Limb (tissue), 2 donors: ENCODE measurements around the gene HOXA3.

Experiments
- DNase-seq, 2 donors: peaks; one replicate each; pipeline ENCODE4 v3.0.0-alpha.2; 2016; ENCODE audit errors: extremely low spot score in 2 of 2

HOXA3 gene

GRCh38 chr7:27157702-27158431, 5.5 kb upstream of the HOXA3 start:
- peak in 1 of 2 donors; percentile 59 for DNase-seq

DNA sequence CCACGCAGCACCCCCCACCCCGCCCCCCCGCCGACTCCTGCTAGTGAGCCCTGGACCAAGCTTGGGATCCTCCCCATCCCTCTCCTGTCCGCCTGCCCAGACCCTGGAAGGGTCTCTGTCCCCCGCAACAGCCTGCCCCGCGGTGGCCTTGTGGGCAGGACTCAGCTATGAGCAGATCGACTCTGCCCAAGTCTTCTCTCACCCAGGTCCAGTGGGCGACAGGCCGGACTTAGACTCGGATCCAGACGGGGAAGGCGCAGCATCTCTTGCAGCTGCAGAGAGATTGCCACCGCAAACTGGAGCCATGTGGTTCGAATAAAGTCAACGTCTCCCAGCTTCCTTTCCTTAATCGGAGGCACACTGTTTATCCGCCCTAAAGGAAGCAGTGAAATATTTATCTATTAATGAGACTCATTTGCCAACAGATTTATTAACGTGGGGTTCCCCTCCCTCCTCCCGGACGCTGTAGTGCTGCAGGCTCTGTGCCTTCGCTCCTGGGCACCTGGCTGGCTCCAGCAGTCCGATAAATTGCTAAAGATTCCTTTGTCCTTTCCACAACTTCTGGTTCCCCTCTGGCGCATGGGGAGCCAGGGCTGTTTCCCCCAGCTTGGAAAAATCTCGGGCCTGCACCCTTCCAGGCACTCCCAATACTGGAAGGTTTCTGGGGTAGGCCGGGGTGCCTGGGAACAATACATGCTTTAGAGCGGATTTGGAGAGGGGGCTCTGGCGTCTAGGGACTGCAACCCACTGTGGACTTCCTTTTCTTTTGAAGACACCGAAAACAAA, 4.7 kb upstream of the HOXA3 start:
- no peak for DNase-seq

- peak; percentile 86 to 92 for DNase-seq
Observed at GRCh38 chr7:27156508-27156898, 4.1 kb upstream of the HOXA3 start, which contains the start of gene HOXA7. Gene HOXA7 (minus strand): TSS chr7:27156675. CDS start chr7:27156545, 130 bp downstream.

DNA sequence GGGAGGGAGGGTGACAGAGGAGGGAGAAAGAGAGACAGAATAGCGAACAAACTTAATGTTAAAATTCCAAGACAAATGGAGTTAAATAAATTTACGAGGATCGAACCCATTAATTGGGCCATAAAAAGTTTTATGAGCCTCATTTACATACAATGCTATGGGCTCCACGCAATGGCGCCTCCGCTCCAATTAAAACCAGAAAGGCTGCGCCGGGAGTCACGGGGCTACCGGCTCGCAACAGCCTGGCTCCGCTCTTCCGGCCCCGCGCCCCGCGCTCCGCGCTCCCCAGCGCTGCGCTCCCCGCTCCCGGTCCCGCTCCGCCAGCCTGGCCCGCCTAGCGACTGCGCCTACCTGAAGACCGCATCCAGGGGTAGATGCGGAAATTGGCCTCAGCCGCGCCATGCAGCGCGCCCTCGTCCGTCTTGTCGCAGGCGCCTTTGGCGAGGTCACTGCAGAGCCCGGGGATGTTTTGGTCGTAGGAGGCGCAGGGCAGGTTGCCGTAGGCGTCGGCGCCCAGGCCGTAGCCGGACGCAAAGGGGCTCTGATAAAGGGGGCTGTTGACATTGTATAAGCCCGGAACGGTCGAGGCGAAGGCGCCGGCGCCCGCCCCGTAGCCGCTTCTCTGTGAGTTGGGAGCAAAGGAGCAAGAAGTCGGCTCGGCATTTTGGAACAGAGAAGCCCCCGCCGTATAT, 3.6 kb upstream of the HOXA3 start:
- DNase-seq = no peak

- DNase-seq = peak in 1 of 2 donors; percentile 65
Observed at GRCh38 chr7:27154901-27155815, 2.8 kb upstream of the HOXA3 start.

DNA sequence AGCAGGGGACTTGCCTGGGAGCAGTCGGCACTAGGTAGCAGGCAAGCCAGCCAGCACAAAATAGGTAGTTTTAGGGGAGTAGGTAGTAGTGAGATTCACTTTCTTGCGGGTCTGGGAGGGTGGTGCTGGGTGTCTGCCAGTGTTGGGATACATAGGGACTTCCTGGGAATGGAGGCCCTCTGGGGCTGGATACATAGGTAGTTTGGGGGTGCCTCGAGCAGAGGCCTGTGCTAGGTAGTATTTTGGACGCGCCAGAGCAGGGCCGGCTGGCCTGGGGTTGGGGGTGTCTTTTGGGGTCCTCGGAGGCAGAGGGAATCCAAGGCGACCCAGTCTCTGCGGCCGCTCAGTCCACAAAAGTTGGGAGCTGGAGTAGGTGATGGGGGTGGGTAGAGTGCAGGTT, 2.0 kb upstream of the HOXA3 start:
- peak in 1 of 2 donors; percentile 40 for DNase-seq

GRCh38 chr7:27153526-27153925, 1.1 kb upstream of the HOXA3 start:
- peak in 1 of 2 donors; percentile 37 for DNase-seq

DNA sequence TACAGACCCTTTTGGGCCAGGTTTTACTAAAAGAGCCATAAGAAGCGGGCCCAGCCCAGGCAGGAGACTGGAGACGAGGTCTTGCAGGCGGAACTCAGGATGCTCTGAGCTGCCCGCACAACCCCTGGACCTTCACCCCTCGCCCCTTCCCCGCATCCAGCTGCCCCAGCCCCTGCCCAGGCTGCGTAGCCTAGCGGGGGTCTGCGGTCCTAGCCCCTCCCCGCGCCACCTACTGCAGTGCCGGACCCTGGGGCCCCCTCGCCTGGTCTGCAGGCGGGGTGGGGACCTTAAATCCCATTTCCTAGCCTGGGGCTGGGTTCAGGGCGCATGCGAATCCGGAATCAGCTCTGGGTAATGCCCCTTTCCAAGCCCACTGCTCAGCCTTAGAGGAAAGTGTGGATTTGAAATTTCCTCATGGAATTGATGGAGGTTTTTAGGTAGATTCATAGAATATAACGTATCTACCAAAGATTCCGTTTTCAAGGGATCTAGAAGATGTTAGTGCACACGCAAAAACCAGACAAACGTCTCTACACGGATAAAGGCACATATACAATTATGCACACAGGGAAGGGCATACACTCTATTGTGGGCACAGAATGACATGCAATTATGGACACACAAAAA, 546 bp upstream of the HOXA3 start:
- DNase-seq = no peak

GRCh38 chr7:27151341-27151930, 947 bp downstream of the HOXA3 start:
- DNase-seq = peak in 1 of 2 donors; percentile 71

- peak; percentile 84 to 92 for DNase-seq
Observed at GRCh38 chr7:27150568-27151340, 1.6 kb downstream of the HOXA3 start.

- no peak for DNase-seq
Observed at GRCh38 chr7:27149842-27150567, 2.4 kb downstream of the HOXA3 start.

DNA sequence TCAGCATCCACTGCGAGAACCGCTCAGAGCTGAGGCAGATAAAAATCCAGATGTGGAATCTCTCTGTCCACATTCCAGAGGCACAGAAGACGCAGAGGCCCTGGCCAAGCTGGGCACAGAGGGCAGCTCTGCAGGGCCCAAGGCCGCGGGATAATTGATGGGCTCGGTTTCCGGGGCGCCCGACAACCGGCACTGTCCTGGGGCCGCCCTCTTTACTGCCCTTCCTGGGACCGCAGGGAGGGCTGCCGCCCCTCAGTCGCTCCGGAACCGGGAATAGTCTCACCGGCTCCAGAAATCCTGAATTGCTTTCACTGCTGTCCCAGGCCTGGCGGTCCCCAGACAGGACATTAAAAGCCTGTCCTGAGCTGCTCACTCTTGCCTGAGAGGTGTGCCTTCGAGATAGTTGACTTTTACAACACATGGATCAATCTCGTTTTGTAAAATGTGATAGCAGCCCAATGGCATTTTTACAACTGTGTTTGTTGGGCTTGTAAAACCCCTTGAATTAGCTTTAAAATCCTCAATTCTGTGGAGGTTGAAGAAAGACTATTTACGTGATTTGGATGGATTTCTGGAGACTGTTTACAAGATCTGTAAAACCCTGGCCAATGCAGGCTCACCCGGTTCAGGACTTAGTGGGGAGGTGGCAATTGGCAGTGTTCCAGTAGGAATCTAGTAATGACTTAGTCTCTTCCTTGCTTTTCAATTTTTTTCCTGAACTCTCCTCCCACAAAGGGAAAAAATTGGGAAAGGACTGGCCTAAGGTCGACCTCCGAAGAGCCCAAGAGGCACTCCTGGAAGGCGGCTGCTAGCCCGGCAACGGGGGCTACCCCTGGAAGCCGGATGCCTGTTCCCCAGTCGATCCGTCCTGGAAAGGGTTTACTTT, 3.4 kb downstream of the HOXA3 start:
- peak in 1 of 2 donors; percentile 55 for DNase-seq

DNA sequence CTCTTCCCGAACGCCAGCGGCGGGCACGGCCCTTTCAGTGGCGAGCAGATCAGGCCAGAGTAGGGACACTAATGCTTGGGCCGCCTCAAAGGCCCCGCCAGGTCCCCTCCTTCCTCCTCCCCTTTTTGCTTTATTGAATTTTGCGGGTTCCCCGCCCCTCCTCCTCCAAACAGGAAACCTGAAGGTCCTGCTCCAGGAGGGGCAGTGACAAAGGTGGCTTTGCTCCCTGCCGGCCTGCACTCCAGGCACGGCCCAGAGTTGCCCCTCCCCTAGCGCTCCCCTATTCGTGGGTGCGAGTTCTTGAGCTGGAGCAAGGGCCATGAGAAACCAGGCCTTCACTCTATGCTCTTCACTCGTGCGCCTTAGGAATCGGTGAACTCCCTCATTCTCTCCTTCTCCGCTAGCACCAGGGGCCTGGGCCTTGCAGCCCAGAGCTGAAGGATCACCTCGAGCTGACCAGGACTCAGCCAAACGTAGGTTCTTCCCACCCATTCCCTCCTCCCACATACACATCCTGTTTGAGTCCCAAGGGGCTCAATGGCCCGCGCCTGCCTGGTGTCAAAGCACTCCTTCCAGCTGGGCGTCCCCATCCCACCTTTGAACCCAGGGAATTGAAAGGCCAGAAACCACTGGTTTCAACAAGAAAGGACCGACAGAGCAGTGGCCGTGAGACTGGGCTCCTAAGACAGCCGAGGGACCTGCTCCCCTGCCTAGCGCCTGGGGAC, 4.2 kb downstream of the HOXA3 start:
- peak in 1 of 2 donors; percentile 53 for DNase-seq

GRCh38 chr7:27147199-27148030, 5.0 kb downstream of the HOXA3 start, which contains the start of gene HOXA6:
Gene HOXA6 (minus strand): TSS chr7:27147774. CDS start chr7:27147749, 25 bp downstream.
- peak in 1 of 2 donors; percentile 86 for DNase-seq

GRCh38 chr7:27146491-27147198, 5.7 kb downstream of the HOXA3 start:
- DNase-seq = peak in 1 of 2 donors; percentile 44
